ENCODE measurements around the gene LRBA.
A peak's percentile ranks its signal among the peaks of the same experiment; 100 is the strongest.

The LRBA gene

DNA sequence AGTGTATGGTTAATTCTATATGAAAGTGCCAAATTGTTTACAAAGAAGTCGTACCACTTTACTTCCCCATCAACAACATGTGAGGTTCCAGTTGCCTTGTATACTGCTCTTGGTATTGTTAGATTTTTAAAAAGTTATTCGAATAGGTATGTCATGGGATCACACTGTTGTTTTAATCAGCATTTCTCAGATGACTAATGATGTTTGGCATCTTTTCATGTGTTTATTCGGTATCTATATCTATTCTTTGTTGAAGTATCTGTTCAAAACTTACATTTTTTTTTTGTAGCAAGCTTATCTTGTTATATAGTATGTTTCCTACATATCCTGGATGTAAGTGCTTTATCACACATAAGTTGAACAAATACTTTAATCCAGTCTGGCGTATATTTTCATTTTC lies 532.5 kb downstream of the LRBA start:
- H2BK12ac ChIP-seq (ENCODE audit: low read length in 2 of 2), result no peak overlapping the region

DNA sequence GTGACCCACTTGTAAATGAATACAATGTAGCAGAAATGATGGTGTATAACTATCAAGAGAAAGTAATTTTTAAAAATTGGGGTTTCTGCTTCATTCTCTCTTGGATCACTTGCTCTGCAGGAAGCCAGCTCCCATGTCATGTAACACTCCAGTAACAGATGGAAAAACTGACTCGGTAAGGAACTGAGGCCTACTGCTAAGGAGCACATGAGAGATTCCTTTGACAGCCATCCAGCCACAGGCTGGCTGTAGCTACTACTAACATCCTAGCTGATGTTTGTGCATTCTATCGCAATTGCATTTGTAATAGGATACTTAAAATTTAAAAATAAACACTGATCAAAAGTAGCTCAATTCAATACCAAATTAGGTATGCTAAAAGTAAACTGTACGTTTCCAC lies 535.4 kb downstream of the LRBA start:
- Histone ChIP-seq H2BK12ac (ENCODE audit: low read length in 2 of 2) (no peak overlapping the region), H3K27me3 (ENCODE audit: control insufficient read depth in 1 of 2, insufficient read depth in 1 of 2, low read length in 2 of 2) (no peaks in the 10 kb centered on the region), H3K4me3 (ENCODE audit: insufficient read depth in 1 of 2, low read depth in 1 of 2, low read length in 2 of 2) (no peak overlapping the region), H2AK5ac (ENCODE audit: low read length, severe bottlenecking) (no peak overlapping the region), H3K79me1 (replicated peaks; ENCODE audit: low read length, poor library complexity, severe bottlenecking) (peaks cover 1% of the 10 kb centered on the region), H4K91ac (ENCODE audit: low read length) (no peak overlapping the region), H2BK120ac (ENCODE audit: low read depth, low read length) (no peak overlapping the region), H3K23ac (ENCODE audit: low read length in 2 of 2) (no peak overlapping the region), H3K9ac (ENCODE audit: low read length) (no peak overlapping the region), H3K36me3 (ENCODE audit: control insufficient read depth in 1 of 2, insufficient read depth in 2 of 2, low read depth in 1 of 2, low read length in 2 of 2) (no peaks in the 10 kb centered on the region), H2BK15ac (ENCODE audit: low read depth, poor library complexity, severe bottlenecking) (no peak overlapping the region), H3K4me1 (ENCODE audit: control insufficient read depth, insufficient read depth, low read depth, low read length) (no peaks in the 10 kb centered on the region), H2BK5ac (ENCODE audit: low read depth, low read length, poor library complexity, severe bottlenecking) (no peak overlapping the region), H3K4me2 (ENCODE audit: low read length, poor library complexity, severe bottlenecking) (no peak overlapping the region), H3K27ac (ENCODE audit: low read length, poor library complexity, severe bottlenecking) (no peak overlapping the region), H4K8ac (ENCODE audit: low read length) (no peak overlapping the region), H3K14ac (ENCODE audit: low read length in 2 of 2) (no peak overlapping the region), H2AFZ (ENCODE audit: low read depth, low read length) (no peak overlapping the region), H3K9me3 (ENCODE audit: control insufficient read depth, low read length) (no peaks in the 10 kb centered on the region), H3K4ac (ENCODE audit: low read depth in 1 of 2, low read length in 2 of 2) (no peak overlapping the region), H3K18ac (ENCODE audit: low read depth in 1 of 2, low read length in 2 of 2) (no peak overlapping the region)
- peak; percentile 19 for DNase-seq
- WGBS, result 67% methylated on average over 1 of the region's 3 CpGs

More for the DNA sequence above, 532.5 kb downstream of the LRBA start:
- no peaks in the 10 kb centered on the region for H3K9me3 ChIP-seq (ENCODE audit: control insufficient read depth, low read length)
- no peak overlapping the region for H3K9ac ChIP-seq (ENCODE audit: low read length)
- 96% methylated on average over 2 of the region's 4 CpGs for WGBS
- no peak overlapping the region for H4K8ac ChIP-seq (ENCODE audit: low read length)
- peaks cover 1% of the 10 kb centered on the region for H3K79me1 ChIP-seq (replicated peaks; ENCODE audit: low read length, poor library complexity, severe bottlenecking)
- no peaks in the 10 kb centered on the region for H3K4me1 ChIP-seq (ENCODE audit: control insufficient read depth, insufficient read depth, low read depth, low read length)
- H3K4me3 ChIP-seq (ENCODE audit: insufficient read depth in 1 of 2, low read depth in 1 of 2, low read length in 2 of 2), result no peak overlapping the region
- H2BK15ac ChIP-seq (ENCODE audit: low read depth, poor library complexity, severe bottlenecking), result no peak overlapping the region
- no peak overlapping the region for H2AK5ac ChIP-seq (ENCODE audit: low read length, severe bottlenecking)
- H3K14ac ChIP-seq (ENCODE audit: low read length in 2 of 2), result no peak overlapping the region
- H3K36me3 ChIP-seq (ENCODE audit: control insufficient read depth in 1 of 2, insufficient read depth in 2 of 2, low read depth in 1 of 2, low read length in 2 of 2), result no peaks in the 10 kb centered on the region
- H2BK5ac ChIP-seq (ENCODE audit: low read depth, low read length, poor library complexity, severe bottlenecking), result no peak overlapping the region
- no peak overlapping the region for H2BK120ac ChIP-seq (ENCODE audit: low read depth, low read length)
- no peak for DNase-seq
- no peak overlapping the region for H3K27ac ChIP-seq (ENCODE audit: low read length, poor library complexity, severe bottlenecking)
- H3K4me2 ChIP-seq (ENCODE audit: low read length, poor library complexity, severe bottlenecking), result no peak overlapping the region
- no peak overlapping the region for H3K18ac ChIP-seq (ENCODE audit: low read depth in 1 of 2, low read length in 2 of 2)
- no peak overlapping the region for H3K4ac ChIP-seq (ENCODE audit: low read depth in 1 of 2, low read length in 2 of 2)
- H3K27me3 ChIP-seq (ENCODE audit: control insufficient read depth in 1 of 2, insufficient read depth in 1 of 2, low read length in 2 of 2), result no peaks in the 10 kb centered on the region
- H2AFZ ChIP-seq (ENCODE audit: low read depth, low read length), result no peak overlapping the region
- no peak overlapping the region for H3K23ac ChIP-seq (ENCODE audit: low read length in 2 of 2)
- H4K91ac ChIP-seq (ENCODE audit: low read length), result no peak overlapping the region

DNA sequence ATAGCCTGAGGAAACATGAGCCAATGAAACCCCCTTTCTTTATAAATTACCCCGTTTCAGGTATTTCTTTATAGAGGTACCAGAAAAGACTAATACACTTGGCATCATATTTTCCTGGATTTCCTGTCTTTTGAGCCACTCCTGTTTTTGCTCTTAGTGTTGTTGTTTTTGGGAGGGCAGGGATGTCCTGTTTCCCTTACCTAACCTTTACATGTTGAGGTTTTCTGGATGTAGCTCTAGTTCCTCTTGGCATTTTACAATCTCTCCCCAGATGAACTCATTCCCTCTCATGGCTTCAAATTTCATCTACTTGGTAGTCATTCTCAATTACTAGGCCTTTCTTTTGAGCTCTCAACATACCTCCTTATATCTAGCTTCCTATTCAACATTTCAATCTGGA lies 537.2 kb downstream of the LRBA start:
- no peak overlapping the region for H2BK120ac ChIP-seq (ENCODE audit: low read depth, low read length)
- H2AK5ac ChIP-seq (ENCODE audit: low read length, severe bottlenecking), result no peak overlapping the region
- H3K14ac ChIP-seq (ENCODE audit: low read length in 2 of 2), result no peak overlapping the region
- no peak overlapping the region for H3K18ac ChIP-seq (ENCODE audit: low read depth in 1 of 2, low read length in 2 of 2)
- H3K4ac ChIP-seq (ENCODE audit: low read depth in 1 of 2, low read length in 2 of 2), result no peak overlapping the region
- no peaks in the 10 kb centered on the region for H3K27me3 ChIP-seq (ENCODE audit: control insufficient read depth in 1 of 2, insufficient read depth in 1 of 2, low read length in 2 of 2)
- no peaks in the 10 kb centered on the region for H3K4me1 ChIP-seq (ENCODE audit: control insufficient read depth, insufficient read depth, low read depth, low read length)
- 100% methylated on average over 1 of the region's 1 CpG for WGBS
- no peak overlapping the region for H2AFZ ChIP-seq (ENCODE audit: low read depth, low read length)
- H4K91ac ChIP-seq (ENCODE audit: low read length), result no peak overlapping the region
- H3K27ac ChIP-seq (ENCODE audit: low read length, poor library complexity, severe bottlenecking), result no peak overlapping the region
- no peak overlapping the region for H4K8ac ChIP-seq (ENCODE audit: low read length)
- H2BK5ac ChIP-seq (ENCODE audit: low read depth, low read length, poor library complexity, severe bottlenecking), result no peak overlapping the region
- no peaks in the 10 kb centered on the region for H3K36me3 ChIP-seq (ENCODE audit: control insufficient read depth in 1 of 2, insufficient read depth in 2 of 2, low read depth in 1 of 2, low read length in 2 of 2)
- H2BK12ac ChIP-seq (ENCODE audit: low read length in 2 of 2), result no peak overlapping the region
- DNase-seq, result no peak
- no peak overlapping the region for H3K9ac ChIP-seq (ENCODE audit: low read length)
- H3K23ac ChIP-seq (ENCODE audit: low read length in 2 of 2), result no peak overlapping the region
- no peaks in the 10 kb centered on the region for H3K9me3 ChIP-seq (ENCODE audit: control insufficient read depth, low read length)
- H2BK15ac ChIP-seq (ENCODE audit: low read depth, poor library complexity, severe bottlenecking), result no peak overlapping the region
- H3K4me2 ChIP-seq (ENCODE audit: low read length, poor library complexity, severe bottlenecking), result no peak overlapping the region
- H3K4me3 ChIP-seq (ENCODE audit: insufficient read depth in 1 of 2, low read depth in 1 of 2, low read length in 2 of 2), result no peak overlapping the region
- peaks cover 1% of the 10 kb centered on the region for H3K79me1 ChIP-seq (replicated peaks; ENCODE audit: low read length, poor library complexity, severe bottlenecking)

DNA sequence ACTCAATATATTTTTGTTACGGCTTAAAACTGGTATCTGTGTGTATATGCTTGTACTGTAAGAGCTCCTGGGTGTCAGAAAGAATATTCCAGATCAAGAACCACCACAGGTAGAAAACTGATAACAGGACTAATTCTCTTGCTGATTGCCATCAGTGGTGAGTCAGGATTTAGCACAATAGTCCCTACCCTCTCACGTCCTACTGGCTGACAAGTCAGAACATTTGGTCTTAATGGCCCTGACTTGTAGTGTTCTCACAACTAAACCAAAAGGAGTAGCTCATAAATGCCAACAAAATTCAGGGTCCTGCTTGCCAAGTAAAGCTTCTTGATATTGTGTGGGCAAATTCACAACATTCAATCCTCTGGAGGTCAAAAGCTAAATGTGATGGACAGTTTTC lies 538.3 kb downstream of the LRBA start:
- Histone ChIP-seq H3K27ac (ENCODE audit: low read length, poor library complexity, severe bottlenecking) (no peak overlapping the region), H3K9me3 (ENCODE audit: control insufficient read depth, low read length) (no peaks in the 10 kb centered on the region), H3K9ac (ENCODE audit: low read length) (no peak overlapping the region), H3K23ac (ENCODE audit: low read length in 2 of 2) (no peak overlapping the region), H3K79me1 (replicated peaks; ENCODE audit: low read length, poor library complexity, severe bottlenecking) (peaks cover 1% of the 10 kb centered on the region), H3K4me2 (ENCODE audit: low read length, poor library complexity, severe bottlenecking) (no peak overlapping the region), H3K18ac (ENCODE audit: low read depth in 1 of 2, low read length in 2 of 2) (no peak overlapping the region), H3K36me3 (ENCODE audit: control insufficient read depth in 1 of 2, insufficient read depth in 2 of 2, low read depth in 1 of 2, low read length in 2 of 2) (no peaks in the 10 kb centered on the region), H3K27me3 (ENCODE audit: control insufficient read depth in 1 of 2, insufficient read depth in 1 of 2, low read length in 2 of 2) (no peaks in the 10 kb centered on the region), H4K91ac (ENCODE audit: low read length) (no peak overlapping the region), H4K8ac (ENCODE audit: low read length) (no peak overlapping the region), H2BK12ac (ENCODE audit: low read length in 2 of 2) (no peak overlapping the region), H2AFZ (ENCODE audit: low read depth, low read length) (no peak overlapping the region), H3K14ac (ENCODE audit: low read length in 2 of 2) (no peak overlapping the region), H2BK5ac (ENCODE audit: low read depth, low read length, poor library complexity, severe bottlenecking) (no peak overlapping the region), H3K4ac (ENCODE audit: low read depth in 1 of 2, low read length in 2 of 2) (no peak overlapping the region), H2BK15ac (ENCODE audit: low read depth, poor library complexity, severe bottlenecking) (no peak overlapping the region), H3K4me3 (ENCODE audit: insufficient read depth in 1 of 2, low read depth in 1 of 2, low read length in 2 of 2) (no peak overlapping the region), H3K4me1 (ENCODE audit: control insufficient read depth, insufficient read depth, low read depth, low read length) (no peaks in the 10 kb centered on the region), H2BK120ac (ENCODE audit: low read depth, low read length) (no peak overlapping the region), H2AK5ac (ENCODE audit: low read length, severe bottlenecking) (no peak overlapping the region)
- 64% methylated on average over 1 of the region's 2 CpGs for WGBS
- DNase-seq, result no peak
